Renal cortical epithelial cell (primary cell): Measurements from ENCODE around the gene ANXA2R. TPM values are rescaled to one million over a fixed set of nuclear protein-coding genes. Genes with fewer than 3 reads are reported as not detected.
"Not testable (repeated sequence)": the region's sequence is repeated elsewhere in the genome, so short reads cannot be mapped to it uniquely, and the experiment has no call there.

Source experiments
- DNase-seq: peaks from one replicate; pipeline ENCODE4 v3.0.0-alpha.2; 2011; ENCODE audit warnings: low read depth
- total RNA-seq: library from RNA; depleted of rRNA; stranded (reverse); fragments of >200 nt; gene quantifications from 2 replicates; pipeline ENCODE4 v1.2.3, GENCODE V29; 2014

ANXA2R gene
- total RNA-seq, 1 donor from 2014 or later = 3.0 TPM

- no peak for DNase-seq
Measured at GRCh38 chr5:43036409-43036808, 3.7 kb downstream of the ANXA2R start.

- DNase-seq = peak; percentile 59
Measured at GRCh38 chr5:43034591-43034968, 5.5 kb downstream of the ANXA2R start.

DNA sequence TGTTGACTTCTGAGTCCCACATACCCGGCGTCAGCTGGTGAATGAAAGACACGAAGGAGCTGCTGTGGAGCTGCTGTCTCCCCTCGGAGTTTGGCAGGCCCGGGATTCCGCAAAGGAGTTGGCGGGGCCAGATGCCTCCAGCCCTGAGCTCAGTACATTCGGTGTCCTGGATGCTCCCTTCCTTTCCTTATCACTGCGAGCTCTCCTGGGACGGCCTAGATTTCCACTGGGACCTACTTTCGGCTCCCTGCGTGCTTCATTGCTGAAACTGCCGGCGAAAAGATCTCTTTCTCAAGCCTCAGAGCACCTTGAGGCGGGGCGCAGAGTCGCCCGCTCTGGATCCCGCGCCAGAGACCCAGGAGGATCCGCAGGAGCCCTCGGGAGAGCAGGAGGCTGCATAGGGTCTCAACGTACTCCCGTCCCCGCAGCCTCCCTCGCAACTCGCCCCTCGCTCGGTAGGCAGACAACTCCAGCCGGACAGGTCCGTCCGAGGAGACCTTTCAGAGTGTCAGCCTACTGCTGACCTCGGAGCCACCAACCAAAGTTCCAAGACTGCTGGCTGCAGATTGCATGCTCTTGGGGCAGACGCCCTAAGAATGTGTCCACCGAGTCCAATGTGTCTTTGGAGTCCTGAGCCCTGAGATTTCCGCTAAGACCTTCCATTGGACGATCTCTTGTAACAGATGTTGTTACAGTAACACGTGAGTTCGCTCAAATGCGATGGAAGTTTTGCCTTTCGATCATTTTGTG is 6.1 kb downstream of the ANXA2R start:
- DNase-seq = no peak

DNA sequence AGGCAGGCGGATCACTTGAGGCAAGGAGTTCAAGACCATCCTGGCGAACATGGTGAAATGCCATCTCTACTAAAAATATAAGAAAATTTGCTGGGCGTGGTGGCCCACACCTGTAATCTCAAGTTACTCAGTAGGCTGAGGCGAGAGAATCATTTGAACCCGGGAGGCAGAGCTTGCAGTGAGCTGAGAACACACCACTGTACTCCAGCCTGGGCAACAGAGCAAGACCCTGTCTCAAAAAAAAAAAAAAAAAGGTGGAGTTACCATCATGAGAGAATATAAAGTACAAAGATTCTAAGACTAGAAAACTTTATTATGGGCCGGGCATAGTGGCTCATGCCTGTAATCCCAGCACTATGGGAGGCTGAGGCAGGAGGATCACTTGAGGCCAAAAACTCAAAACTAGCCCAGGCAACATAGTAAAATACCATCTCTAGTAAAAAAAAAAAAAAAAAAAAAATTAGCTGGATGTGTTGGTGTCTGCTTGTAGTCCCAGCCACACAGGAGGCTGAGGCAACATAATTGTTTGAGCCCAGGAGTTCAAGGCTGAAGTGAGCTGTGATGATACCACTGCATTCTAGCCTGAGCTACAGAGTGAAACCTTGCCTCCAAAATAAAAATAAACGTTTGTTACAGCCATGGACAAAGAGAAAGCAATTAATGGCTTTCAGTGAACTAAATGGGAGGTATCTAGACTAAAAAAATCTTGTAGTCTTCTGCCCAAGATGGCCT is 12.9 kb downstream of the ANXA2R start:
- no peak for DNase-seq

DNA sequence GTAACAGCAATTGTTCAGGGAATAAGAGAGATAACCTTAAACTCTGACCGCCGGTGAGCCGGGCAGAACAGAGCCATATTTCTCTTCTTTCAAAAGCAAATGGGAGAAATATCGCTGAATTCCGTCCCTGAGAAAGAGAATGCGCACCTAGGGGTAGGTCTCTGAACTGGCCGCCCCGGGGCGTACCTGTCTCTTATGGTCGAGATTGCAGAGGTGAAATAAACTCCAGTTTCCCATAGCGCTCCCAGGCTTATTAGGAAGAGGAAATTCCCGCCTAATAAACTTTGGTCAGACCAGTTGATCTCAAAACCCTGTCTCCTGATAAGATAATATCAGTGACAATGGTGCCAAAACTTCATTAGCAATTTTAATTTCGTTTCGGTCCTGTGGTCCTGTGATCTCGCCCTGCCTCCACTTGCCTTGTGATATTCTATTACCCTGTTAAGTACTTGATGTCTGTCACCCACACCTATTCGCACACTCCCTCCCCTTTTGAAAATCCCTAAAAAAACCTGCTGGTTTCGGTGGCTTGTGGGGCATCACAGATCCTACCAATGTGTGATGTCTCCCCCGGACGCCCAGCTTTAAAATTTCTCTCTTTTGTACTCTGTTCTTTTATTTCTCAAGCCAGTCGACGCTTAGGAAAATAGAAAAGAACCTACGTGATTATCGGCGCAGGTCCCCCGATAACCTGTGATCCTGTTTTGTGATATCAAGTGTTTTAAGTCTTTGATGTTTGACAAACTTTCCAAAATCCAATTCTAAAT is 14.8 kb downstream of the ANXA2R start:
- not testable (repeated sequence) for DNase-seq

GRCh38 chr5:43024217-43024616 is 15.9 kb downstream of the ANXA2R start:
- no peak for DNase-seq

- DNase-seq = no peak
Measured at GRCh38 chr5:43021151-43021550, 19.0 kb downstream of the ANXA2R start.

- peak; percentile 75 for DNase-seq
Measured at GRCh38 chr5:43020399-43020746, 19.7 kb downstream of the ANXA2R start.

- peak; percentile 83 for DNase-seq
Measured at GRCh38 chr5:43019614-43020398, 20.3 kb downstream of the ANXA2R start.

DNA sequence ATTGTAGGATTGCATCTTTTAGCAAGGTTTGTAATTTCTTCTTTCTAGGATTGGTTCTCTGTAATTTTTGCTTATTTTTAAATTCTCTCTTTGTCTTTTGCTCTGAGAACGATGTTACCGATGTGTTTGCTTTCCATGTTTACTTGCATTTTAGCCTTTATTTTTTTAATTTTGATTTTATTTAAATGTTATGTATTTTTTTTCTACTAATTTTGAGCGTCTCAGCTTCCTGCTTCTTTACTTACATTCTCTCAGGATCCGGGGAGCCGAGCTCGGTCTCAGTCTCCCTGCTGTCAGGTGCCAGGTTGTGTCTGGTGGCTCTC is 20.9 kb downstream of the ANXA2R start:
- no peak for DNase-seq

DNA sequence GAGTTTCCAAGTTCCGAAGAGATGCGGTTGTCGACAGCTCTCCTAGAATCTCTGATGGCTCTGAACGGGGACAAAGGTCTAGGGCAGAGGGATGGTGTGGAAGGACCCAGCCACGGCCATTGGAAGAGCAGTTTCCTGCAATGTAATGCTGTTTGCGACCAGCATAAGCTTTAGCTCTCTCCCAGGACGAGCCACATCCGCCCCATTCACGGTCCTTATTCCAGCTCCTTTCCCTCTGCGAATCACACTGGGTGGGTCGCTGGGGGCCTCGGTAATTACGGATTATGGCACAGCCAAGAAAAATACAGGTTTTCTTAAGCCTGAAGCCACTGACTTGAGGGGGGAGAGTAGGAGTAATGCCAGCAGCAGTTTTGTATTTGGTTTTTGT is 22.7 kb downstream of the ANXA2R start:
- no peak for DNase-seq

DNA sequence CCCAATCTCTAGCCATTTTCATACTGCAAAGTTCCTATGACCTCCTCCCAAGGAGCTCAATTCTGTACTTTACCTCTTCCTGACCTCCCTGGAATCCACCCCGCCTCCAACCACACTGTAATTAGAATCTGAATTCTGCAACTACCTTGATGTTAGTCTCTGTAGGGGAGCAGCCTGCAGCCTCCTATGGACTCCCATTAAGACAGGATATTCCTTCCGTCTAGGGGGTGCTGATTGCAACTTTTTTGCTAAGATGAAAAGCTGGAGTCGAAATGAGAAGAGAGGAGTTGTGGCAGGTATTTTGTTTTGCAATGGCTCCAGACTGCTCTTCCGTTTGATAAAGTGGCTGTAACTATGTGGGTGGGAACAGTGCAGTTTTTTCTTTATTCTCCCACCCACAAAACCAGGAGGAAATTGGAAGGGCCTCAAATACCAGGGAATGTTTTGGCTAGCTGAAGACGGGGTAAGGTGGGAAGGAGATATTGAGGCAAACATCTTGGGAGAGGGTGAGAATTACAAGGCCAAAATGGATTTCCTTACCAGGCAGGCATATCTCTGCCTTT is 23.8 kb downstream of the ANXA2R start:
- DNase-seq = no peak

GRCh38 chr5:43014522-43014921 is 25.6 kb downstream of the ANXA2R start:
- no peak for DNase-seq

GRCh38 chr5:43010935-43011315 is 29.2 kb downstream of the ANXA2R start:
- DNase-seq = no peak

- peak; percentile 68 for DNase-seq
Measured at GRCh38 chr5:43008363-43009153, 31.6 kb downstream of the ANXA2R start.

GRCh38 chr5:43007911-43008362 is 32.2 kb downstream of the ANXA2R start:
- no peak for DNase-seq

DNA sequence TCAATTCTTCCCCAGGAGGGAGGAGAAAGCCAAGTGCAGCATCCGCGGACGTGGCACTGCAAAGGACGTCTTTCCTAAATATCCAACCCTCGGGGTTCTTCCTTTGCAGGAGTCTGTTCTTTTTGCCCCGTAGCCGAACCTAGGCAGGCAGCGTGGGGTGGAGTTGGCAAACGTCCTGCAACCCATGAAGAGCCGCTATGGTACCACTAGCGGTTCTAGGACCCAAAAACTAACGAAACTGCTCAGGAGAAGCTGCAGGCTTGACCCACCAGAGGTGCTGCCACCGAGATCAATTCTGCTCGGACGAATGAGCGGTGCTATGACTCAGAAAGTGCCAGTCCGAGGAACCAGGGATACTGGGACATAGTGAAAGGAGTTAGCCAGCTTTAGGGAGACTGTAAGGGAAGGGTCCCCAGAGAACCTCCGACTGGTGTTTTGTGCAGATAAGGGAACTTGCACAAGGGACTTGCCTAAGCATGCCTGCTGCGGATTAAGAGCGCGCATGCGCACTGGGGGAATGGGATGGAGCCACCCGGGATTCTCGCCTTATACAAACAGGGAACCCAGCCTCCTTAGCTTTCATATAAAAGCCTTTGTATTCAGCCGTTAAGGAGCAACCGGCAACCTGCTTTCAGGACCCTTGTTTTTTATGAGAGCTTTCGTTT is 32.7 kb downstream of the ANXA2R start:
- peak; percentile 81 for DNase-seq

- peak; percentile 70 for DNase-seq
Measured at GRCh38 chr5:43006424-43007202, 33.5 kb downstream of the ANXA2R start.

GRCh38 chr5:43005031-43005430 is 35.1 kb downstream of the ANXA2R start:
- DNase-seq = no peak

- DNase-seq = no peak
Measured at GRCh38 chr5:43001748-43002147, 38.4 kb downstream of the ANXA2R start.
